IPS-18a (cell line): Measurements from ENCODE around the gene C17orf58.

Experiments
- H3K27ac ChIP-seq: one replicate; pipeline ENCODE4 v1.5.1; 2013; ENCODE audit warnings: low read length
- H3K27me3 ChIP-seq: one replicate; pipeline ENCODE4 v1.6.1; 2013; ENCODE audit warnings: mild to moderate bottlenecking, low read length; ENCODE audit not compliant: control insufficient read depth, insufficient read depth
- H3K36me3 ChIP-seq: one replicate; pipeline ENCODE4 v1.6.1; 2013; ENCODE audit warnings: low read depth, low read length; ENCODE audit not compliant: control insufficient read depth
- H3K4me1 ChIP-seq: one replicate; pipeline ENCODE4 v1.6.1; 2013; ENCODE audit warnings: low read depth, low read length; ENCODE audit not compliant: control insufficient read depth
- H3K4me3 ChIP-seq: one replicate; pipeline ENCODE4 v1.5.1; 2013; ENCODE audit warnings: low read length
- H3K9ac ChIP-seq: one replicate; pipeline ENCODE4 v1.6.1; 2013; ENCODE audit warnings: mild to moderate bottlenecking, low read length, moderate library complexity
- H3K9me3 ChIP-seq: one replicate; pipeline ENCODE4 v1.6.1; 2013; ENCODE audit warnings: low read depth, low read length; ENCODE audit not compliant: control insufficient read depth

Gene C17orf58

GRCh38 chr17:67946513-67946912 lies 49.8 kb downstream of the C17orf58 start:
- Histone ChIP-seq H3K27me3 (no peaks in the 10 kb centered on the region), H3K9me3 (no peaks in the 10 kb centered on the region), H3K4me1 (no peaks in the 10 kb centered on the region), H3K27ac (no peak overlapping the region), H3K36me3 (peaks cover 93% of the 10 kb centered on the region), H3K4me3 (no peak overlapping the region), H3K9ac (no peak overlapping the region)

- peaks cover 95% of the 10 kb centered on the region for H3K36me3 ChIP-seq
- H3K9ac ChIP-seq, result no peak overlapping the region
- H3K4me3 ChIP-seq, result no peak overlapping the region
- no peaks in the 10 kb centered on the region for H3K9me3 ChIP-seq
- H3K27me3 ChIP-seq, result no peaks in the 10 kb centered on the region
- no peaks in the 10 kb centered on the region for H3K4me1 ChIP-seq
- H3K27ac ChIP-seq, result no peak overlapping the region
These were observed 52.2 kb downstream of the C17orf58 start for GRCh38 chr17:67944035-67944434.

DNA sequence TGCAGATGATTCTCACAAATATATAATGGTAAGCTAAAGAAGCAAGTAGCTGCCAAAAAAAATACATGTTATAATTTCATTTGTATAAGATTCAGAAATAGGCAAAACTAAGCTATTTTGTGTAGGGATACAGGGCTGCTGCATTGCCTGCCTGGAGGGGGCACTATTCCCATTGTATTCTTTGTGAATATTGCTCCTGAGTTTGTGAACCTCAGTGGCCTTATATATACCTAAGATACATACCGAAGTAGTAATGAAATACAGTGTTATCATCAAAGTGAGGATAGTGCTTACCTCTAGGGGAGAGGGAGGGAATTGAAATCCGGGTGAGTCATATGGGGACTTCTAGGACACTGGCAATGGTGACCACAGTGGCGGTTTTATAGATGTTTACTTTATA lies 53.5 kb downstream of the C17orf58 start:
- Histone ChIP-seq H3K27ac (no peak overlapping the region), H3K4me1 (no peaks in the 10 kb centered on the region), H3K4me3 (no peak overlapping the region), H3K9ac (no peak overlapping the region), H3K9me3 (no peaks in the 10 kb centered on the region), H3K27me3 (no peaks in the 10 kb centered on the region), H3K36me3 (peaks cover 93% of the 10 kb centered on the region)
